HepG2 (cell line): ENCODE measurements around the gene RALY. TPM values are rescaled to one million over a fixed set of nuclear protein-coding genes. Genes with fewer than 3 reads are reported as not detected.

Source experiments
- ARID3A ChIP-seq: IDR thresholded peaks from 2 replicates; pipeline ENCODE4 v1.6.1; 2012; ENCODE audit warnings: low read depth, low read length, improper control_type of control experiment
- ATF1 ChIP-seq: IDR thresholded peaks from 2 replicates; pipeline ENCODE4 v1.6.1; 2016; ENCODE audit warnings: mild to moderate bottlenecking, control low read depth
- ATF2 ChIP-seq: sonication (generic); formaldehyde crosslinking; IDR thresholded peaks from 2 replicates; pipeline ENCODE4 v1.4.0; 2020; ENCODE audit warnings: missing genetic modification reagents
- BORCS8-MEF2B ChIP-seq: sonication (generic); formaldehyde crosslinking; IDR thresholded peaks from 2 replicates; pipeline ENCODE4 v1.8.0; 2022; ENCODE audit warnings: mild to moderate bottlenecking, missing genetic modification reagents
- GATAD1 ChIP-seq: IDR thresholded peaks from 2 replicates; pipeline ENCODE4 v1.6.1; 2016; ENCODE audit warnings: missing genetic modification reagents, missing compliant biosample characterization
- HOMEZ ChIP-seq: IDR thresholded peaks from 2 replicates; pipeline ENCODE4 v1.6.1; 2016; ENCODE audit warnings: low read depth
- IRX3 ChIP-seq: sonication (generic); formaldehyde crosslinking; IDR thresholded peaks from 2 replicates; pipeline ENCODE4 v1.8.1; 2023; ENCODE audit warnings: mild to moderate bottlenecking, low read depth, missing genetic modification reagents, borderline replicate concordance
- NONO ChIP-seq, 2 experiments: fragments of 450-650 bp in 1 of 2; sonication (generic) in 1 of 2; formaldehyde crosslinking in 1 of 2; IDR thresholded peaks in 1 of 2; conservative IDR thresholded peaks in 1 of 2; 2 replicates each; pipeline versions ENCODE4 v1.6.1 to v1.8.0; 2017 to 2022; ENCODE audit warnings: mild to moderate bottlenecking in 1 of 2, missing genetic modification reagents in 1 of 2, moderate library complexity in 1 of 2
- NR2F1 ChIP-seq, 2 experiments: fragments of 450-650 bp in 1 of 2; formaldehyde crosslinking in 1 of 2; IDR thresholded peaks; 2 replicates each; pipeline versions ENCODE4 v1.5.0 to v1.6.1; 2016 to 2020; ENCODE audit warnings: mild to moderate bottlenecking in 1 of 2, missing compliant biosample characterization in 1 of 2, missing genetic modification reagents in 1 of 2, moderate library complexity in 1 of 2
- PBX3 ChIP-seq: sonication (generic); formaldehyde crosslinking; IDR thresholded peaks from 2 replicates; pipeline ENCODE4 v1.8.1; 2023; ENCODE audit warnings: missing genetic modification reagents, inconsistent platforms, borderline replicate concordance
- ZBTB20 ChIP-seq: sonication (generic); formaldehyde crosslinking; IDR thresholded peaks from 2 replicates; pipeline ENCODE4 v1.8.1; 2023; ENCODE audit warnings: missing genetic modification reagents, low read depth, mild to moderate bottlenecking, borderline replicate concordance
- ZBTB33 ChIP-seq: sonication (generic); formaldehyde crosslinking; IDR thresholded peaks from 2 replicates; pipeline ENCODE4 v1.4.0; 2020; ENCODE audit warnings: missing genetic modification reagents
- ZKSCAN8 ChIP-seq: IDR thresholded peaks from 2 replicates; pipeline ENCODE4 v1.6.1; 2016; ENCODE audit warnings: borderline replicate concordance, missing genetic modification reagents, missing compliant biosample characterization
- ZNF281 ChIP-seq: sonication (generic); formaldehyde crosslinking; IDR thresholded peaks from 2 replicates; pipeline ENCODE4 v1.4.0; 2020; ENCODE audit warnings: missing genetic modification reagents, borderline replicate concordance
- ZNF282 ChIP-seq: fragments of 450-650 bp; IDR thresholded peaks from 2 replicates; pipeline ENCODE4 v1.6.1; 2018; ENCODE audit not compliant: partially characterized antibody
- ZNF501 ChIP-seq: sonication (generic); formaldehyde crosslinking; IDR thresholded peaks from 2 replicates; pipeline ENCODE4 v1.5.1; 2020; ENCODE audit warnings: mild to moderate bottlenecking, moderate library complexity, missing genetic modification reagents
- polyA plus RNA-seq, 8 experiments: library from polyadenylated mRNA; depleted of rRNA in 3 of 8; stranded (reverse) in 7 of 8; unstranded in 1 of 8; fragments of >200 nt; fragmentation: Illumina TruSeq in 4 of 8; extraction: Trizol in 4 of 8; gene quantifications; 2 replicates each; pipeline versions ENCODE4 v1.2.1 to v1.2.3, GENCODE V29; 2011 to 2016; ENCODE audit warnings: low read depth in 4 of 8, missing spikeins in 1 of 8, mixed read lengths in 1 of 8; ENCODE audit not compliant: insufficient read depth in 1 of 8
- total RNA-seq, 5 experiments: library from RNA; depleted of rRNA; stranded (reverse); fragments of >200 nt; fragmentation: Illumina TruSeq; extraction: Trizol; gene quantifications; 2 replicates each; pipeline ENCODE4 v1.2.3, GENCODE V29; 2016; ENCODE audit warnings: low read depth in 1 of 5

RALY gene
- total and polyA plus RNA-seq, 2 of the 13 experiments (the other 11 are each of a cell fraction or from before 2014, with no cell fraction given) = 178 to 186 TPM

- TF ChIP-seq NONO (IDR thresholded peaks at IDR 0.05) (no peak), NONO (CRISPR knock-in tag; conservative IDR thresholded peaks at IDR 0.05) (no peak), BORCS8-MEF2B (CRISPR knock-in tag) (0 out of 2 replicates have a peak, but pooled peaks have one; percentile 49), ZNF281 (no peak), NR2F1 (CRISPR knock-in tag; IDR thresholded peaks at IDR 0.05) (peak in 1 of 2 experiments; percentile 37; a peak in 1 of 4 replicates), IRX3 (peak; percentile 63; the same call in 1 of the 2 replicates), ATF1 (CRISPR knock-in tag) (peak; percentile 62; the same call in 1 of the 2 replicates), PBX3 (CRISPR knock-in tag) (no peak), ATF2 (CRISPR knock-in tag) (peak; percentile 69; the same call in 1 of the 2 replicates), ZNF282 (no peak), ZBTB20 (no peak; the same call in 1 of the 2 replicates), ZBTB33 (no peak), ARID3A (peak; percentile 97), ZNF501 (no peak), HOMEZ (CRISPR knock-in tag) (peak; percentile 45; the same call in 1 of the 2 replicates), ZKSCAN8 (peak; percentile 86; the same call in 1 of the 2 replicates), GATAD1 (peak; percentile 14)
These were observed 11.2 kb downstream of the RALY start (continued) for GRCh38 chr20:34004790-34005457.
